DMS79 (cell line): ENCODE results near the gene BPGM.
A peak's percentile ranks its signal among the peaks of the same experiment; 100 is the strongest.
"Not testable (repeated sequence)": the region's sequence is repeated elsewhere in the genome, so short reads cannot be mapped to it uniquely, and the experiment has no call there.

Experiments used
- DNase-seq: peaks from one replicate; lab custom pipeline; 2025; lab: John Stamatoyannopoulos, UW

Gene BPGM

GRCh38 chr7:134632052-134632451 is 14.6 kb upstream of the BPGM start:
- DNase-seq = no peak

GRCh38 chr7:134632937-134633540 is 13.6 kb upstream of the BPGM start:
- no peak for DNase-seq

- no peak for DNase-seq
Measured at GRCh38 chr7:134636008-134636449, 10.6 kb upstream of the BPGM start.

GRCh38 chr7:134637441-134637840 is 9.2 kb upstream of the BPGM start:
- no peak for DNase-seq

GRCh38 chr7:134637934-134638719 is 8.5 kb upstream of the BPGM start:
- DNase-seq = no peak

GRCh38 chr7:134639061-134639460 is 7.6 kb upstream of the BPGM start:
- DNase-seq = no peak

GRCh38 chr7:134639683-134640279 is 6.9 kb upstream of the BPGM start:
- DNase-seq = no peak

- DNase-seq = no peak
Measured at GRCh38 chr7:134640842-134641715, 5.6 kb upstream of the BPGM start.

- not testable (repeated sequence) for DNase-seq
Measured at GRCh38 chr7:134641981-134642380, 4.7 kb upstream of the BPGM start.

- DNase-seq = no peak
Measured at GRCh38 chr7:134643131-134643530, 3.5 kb upstream of the BPGM start.

GRCh38 chr7:134645478-134645877 is 1.2 kb upstream of the BPGM start:
- DNase-seq = no peak

GRCh38 chr7:134645935-134646334 is 718 bp upstream of the BPGM start:
- DNase-seq = no peak

GRCh38 chr7:134648456-134648855 is 1.8 kb downstream of the BPGM start:
- DNase-seq = no peak

- no peak for DNase-seq
Measured at GRCh38 chr7:134649226-134649775, 2.6 kb downstream of the BPGM start.

GRCh38 chr7:134651991-134652390 is 5.3 kb downstream of the BPGM start:
- no peak for DNase-seq

GRCh38 chr7:134654104-134654775 is 7.6 kb downstream of the BPGM start:
- DNase-seq = no peak

GRCh38 chr7:134657526-134657925 is 10.9 kb downstream of the BPGM start:
- no peak for DNase-seq

GRCh38 chr7:134660242-134660785 is 13.7 kb downstream of the BPGM start:
- DNase-seq = peak; percentile 22

GRCh38 chr7:134660961-134661376 is 14.3 kb downstream of the BPGM start:
- DNase-seq = no peak

GRCh38 chr7:134662166-134662870 is 15.7 kb downstream of the BPGM start:
- DNase-seq = no peak

GRCh38 chr7:134662871-134663205 is 16.2 kb downstream of the BPGM start:
- no peak for DNase-seq
